WTC11 (cell line): Measurements from ENCODE around the gene DCAF16. TPM values are rescaled to one million over a fixed set of nuclear protein-coding genes. Genes with fewer than 3 reads are reported as not detected.

Experiments
- ATAC-seq: fragments of 200-7000 bp; cut with Tn5 transposase; 2 replicates; pipeline ENCODE4 v1.10.0; 2021; ENCODE audit warnings: mild to moderate bottlenecking, moderate library complexity
- CTCF ChIA-PET: fragments of 300-600 bp; sonication (Branson Sonifier 250); formaldehyde crosslinking; loops from one replicate; lab custom pipeline; 2021; ENCODE audit warnings: antibody characterized with exemption; lab: Charles Lee
- POLR2A ChIA-PET: fragments of 350-600 bp; sonication (Branson Sonifier 250); formaldehyde crosslinking; loops from one replicate; lab custom pipeline; 2021; ENCODE audit warnings: antibody characterized with exemption; lab: Charles Lee
- DNase-seq: peaks from one replicate; pipeline ENCODE4 v3.0.0; 2021; ENCODE audit warnings: low spot score
- H3K27ac Mint-ChIP-seq: 2 replicates; pipeline ENCODE4 v1.8.0; 2021; ENCODE audit warnings: mixed read lengths
- H3K27me3 Mint-ChIP-seq: 2 replicates; pipeline ENCODE4 v1.8.0; 2021; ENCODE audit warnings: low read depth, mild to moderate bottlenecking, moderate library complexity, mixed read lengths
- H3K36me3 Mint-ChIP-seq: 2 replicates; pipeline ENCODE4 v1.8.0; 2021; ENCODE audit warnings: mixed read lengths
- H3K4me1 Mint-ChIP-seq: 2 replicates; pipeline ENCODE4 v1.8.0; 2022; ENCODE audit warnings: mixed read lengths
- H3K4me3 Mint-ChIP-seq: 2 replicates; pipeline ENCODE4 v1.8.0; 2021; ENCODE audit warnings: mild to moderate bottlenecking, moderate library complexity, mixed read lengths
- H3K9me3 Mint-ChIP-seq: 2 replicates; pipeline ENCODE4 v1.8.0; 2021; ENCODE audit warnings: mixed read lengths
- HMGA2 ChIP-seq: fragments of 250-450 bp; sonication (Bioruptor Pico); IDR thresholded peaks from 2 replicates; pipeline ENCODE4 v1.4.0; 2021; ENCODE audit warnings: mild to moderate bottlenecking, moderate library complexity
- MYBL2 ChIP-seq: sonication (generic); formaldehyde crosslinking; IDR thresholded peaks from 2 replicates; pipeline ENCODE4 v1.8.1; 2023; ENCODE audit warnings: mild to moderate bottlenecking, moderate library complexity, missing genetic modification reagents
- NFE2L1 ChIP-seq: sonication (generic); formaldehyde crosslinking; IDR thresholded peaks from 2 replicates; pipeline ENCODE4 v1.8.1; 2023; ENCODE audit warnings: missing genetic modification reagents
- SMAD3 ChIP-seq: sonication (generic); formaldehyde crosslinking; IDR thresholded peaks from 2 replicates; pipeline ENCODE4 v1.8.0; 2022; ENCODE audit warnings: missing genetic modification reagents, mild to moderate bottlenecking, borderline replicate concordance
- TEAD1 ChIP-seq: sonication (generic); formaldehyde crosslinking; IDR thresholded peaks from 2 replicates; pipeline ENCODE4 v1.8.0; 2022; ENCODE audit warnings: mild to moderate bottlenecking, missing genetic modification reagents
- ZBTB21 ChIP-seq: sonication (generic); formaldehyde crosslinking; IDR thresholded peaks from 2 replicates; pipeline ENCODE4 v1.8.1; 2023; ENCODE audit warnings: mild to moderate bottlenecking, missing genetic modification reagents, borderline replicate concordance
- ZNF138 ChIP-seq: sonication (generic); formaldehyde crosslinking; conservative IDR thresholded peaks from 2 replicates; pipeline ENCODE4 v1.8.1; 2022; ENCODE audit warnings: mild to moderate bottlenecking, moderate library complexity, missing genetic modification reagents
- ZNF232 ChIP-seq: sonication (generic); formaldehyde crosslinking; IDR thresholded peaks from 2 replicates; pipeline ENCODE4 v1.8.0; 2022; ENCODE audit warnings: mild to moderate bottlenecking, missing genetic modification reagents
- ZNF263 ChIP-seq: sonication (generic); formaldehyde crosslinking; IDR thresholded peaks from 2 replicates; pipeline ENCODE4 v1.8.1; 2022; ENCODE audit warnings: low read depth, mild to moderate bottlenecking, moderate library complexity, missing genetic modification reagents
- ZNF423 ChIP-seq: fragments of 250-450 bp; sonication (Bioruptor Pico); IDR thresholded peaks from 2 replicates; pipeline ENCODE4 v2.1.2; 2022; ENCODE audit warnings: mild to moderate bottlenecking, moderate library complexity
- ZNF671 ChIP-seq: fragments of 250-450 bp; sonication (Bioruptor Pico); IDR thresholded peaks from 2 replicates; pipeline ENCODE4 v1.8.0; 2021; ENCODE audit warnings: mild to moderate bottlenecking
- total RNA-seq: library from RNA; stranded (reverse); gene quantifications from 3 replicates; pipeline ENCODE4 v1.2.3, GENCODE V29; 2021
- TF ChIP-seq, protein P1 (sequence below): sonication (generic); formaldehyde crosslinking; IDR thresholded peaks from 2 replicates; pipeline ENCODE4 v1.8.1; 2023; ENCODE audit warnings: mild to moderate bottlenecking, missing genetic modification reagents
- TF ChIP-seq, protein P2 (sequence below): sonication (generic); formaldehyde crosslinking; IDR thresholded peaks from 2 replicates; pipeline ENCODE4 v1.8.0; 2023; ENCODE audit warnings: missing genetic modification reagents
- TF ChIP-seq, protein P3 (sequence below): sonication (generic); formaldehyde crosslinking; IDR thresholded peaks from 2 replicates; pipeline ENCODE4 v1.8.0; 2022; ENCODE audit warnings: missing genetic modification reagents
- TF ChIP-seq, protein P4 (sequence below): sonication (generic); formaldehyde crosslinking; IDR thresholded peaks from 2 replicates; pipeline ENCODE4 v1.8.0; 2022; ENCODE audit warnings: mild to moderate bottlenecking, missing genetic modification reagents
- TF ChIP-seq, protein P5 (sequence below): sonication (generic); formaldehyde crosslinking; conservative IDR thresholded peaks from 2 replicates; pipeline ENCODE4 v1.8.1; 2022; ENCODE audit warnings: mild to moderate bottlenecking, missing genetic modification reagents
- TF ChIP-seq, protein P6 (sequence below): sonication (generic); formaldehyde crosslinking; IDR thresholded peaks from 2 replicates; pipeline ENCODE4 v1.8.1; 2023; ENCODE audit warnings: mild to moderate bottlenecking, missing genetic modification reagents, borderline replicate concordance
- TF ChIP-seq, protein P7 (sequence below): fragments of 250-450 bp; sonication (Bioruptor Pico); IDR thresholded peaks from 2 replicates; pipeline ENCODE4 v1.9.0; 2021; ENCODE audit warnings: mild to moderate bottlenecking
- TF ChIP-seq, protein P8 (sequence below): sonication (generic); formaldehyde crosslinking; IDR thresholded peaks from 2 replicates; pipeline ENCODE4 v1.8.1; 2023; ENCODE audit warnings: mild to moderate bottlenecking, moderate library complexity, missing genetic modification reagents
- TF ChIP-seq, protein P9 (sequence below): sonication (generic); formaldehyde crosslinking; IDR thresholded peaks from 2 replicates; pipeline ENCODE4 v1.8.0; 2022; ENCODE audit warnings: mild to moderate bottlenecking, missing genetic modification reagents

The DCAF16 gene
- total RNA-seq, 1 experiment from 2014 or later, result 53.6 TPM

DNA sequence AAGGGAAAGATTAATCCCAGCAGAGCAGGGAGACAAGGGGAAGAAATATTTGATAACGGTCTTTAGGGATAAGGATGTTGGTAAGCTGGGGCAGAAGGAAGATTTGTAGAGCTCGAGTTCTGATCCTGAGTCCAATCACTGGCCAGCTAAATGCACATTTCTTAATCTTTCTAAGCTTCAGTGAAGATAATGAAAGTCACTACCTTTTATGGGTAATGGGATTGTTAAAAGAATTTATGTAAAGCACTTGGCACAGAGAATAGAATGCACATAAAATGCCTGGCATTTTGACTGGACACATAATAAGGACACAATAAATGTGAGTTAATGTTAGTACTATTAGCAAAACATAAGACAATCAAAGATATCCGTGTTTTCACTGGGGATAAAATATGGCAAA, 43.5 kb upstream of the DCAF16 start:
- no peak overlapping the region for H3K27ac Mint-ChIP-seq
- H3K9me3 Mint-ChIP-seq, result no peaks in the 10 kb centered on the region
- peaks cover 7% of the 10 kb centered on the region for H3K36me3 Mint-ChIP-seq
- no peak overlapping the region for H3K4me3 Mint-ChIP-seq
- no peaks in the 10 kb centered on the region for H3K27me3 Mint-ChIP-seq
- ChIA-PET POLR2A (no interaction called here), CTCF (interaction anchor here (2.2 kb wide), 1 partner anchor 37 kb away, joined by 5 read pairs; no protein-coding TSS in a partner anchor)
- TF ChIP-seq, protein P1, sequence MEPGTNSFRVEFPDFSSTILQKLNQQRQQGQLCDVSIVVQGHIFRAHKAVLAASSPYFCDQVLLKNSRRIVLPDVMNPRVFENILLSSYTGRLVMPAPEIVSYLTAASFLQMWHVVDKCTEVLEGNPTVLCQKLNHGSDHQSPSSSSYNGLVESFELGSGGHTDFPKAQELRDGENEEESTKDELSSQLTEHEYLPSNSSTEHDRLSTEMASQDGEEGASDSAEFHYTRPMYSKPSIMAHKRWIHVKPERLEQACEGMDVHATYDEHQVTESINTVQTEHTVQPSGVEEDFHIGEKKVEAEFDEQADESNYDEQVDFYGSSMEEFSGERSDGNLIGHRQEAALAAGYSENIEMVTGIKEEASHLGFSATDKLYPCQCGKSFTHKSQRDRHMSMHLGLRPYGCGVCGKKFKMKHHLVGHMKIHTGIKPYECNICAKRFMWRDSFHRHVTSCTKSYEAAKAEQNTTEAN (CRISPR knock-in tag), result no peak
- TF ChIP-seq, protein P2, sequence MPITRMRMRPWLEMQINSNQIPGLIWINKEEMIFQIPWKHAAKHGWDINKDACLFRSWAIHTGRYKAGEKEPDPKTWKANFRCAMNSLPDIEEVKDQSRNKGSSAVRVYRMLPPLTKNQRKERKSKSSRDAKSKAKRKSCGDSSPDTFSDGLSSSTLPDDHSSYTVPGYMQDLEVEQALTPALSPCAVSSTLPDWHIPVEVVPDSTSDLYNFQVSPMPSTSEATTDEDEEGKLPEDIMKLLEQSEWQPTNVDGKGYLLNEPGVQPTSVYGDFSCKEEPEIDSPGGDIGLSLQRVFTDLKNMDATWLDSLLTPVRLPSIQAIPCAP, result no peak
- TF ChIP-seq NFE2L1 (CRISPR knock-in tag) (no peak), ZBTB21 (CRISPR knock-in tag) (no peak), HMGA2 (CRISPR knock-in tag) (no peak), ZNF232 (CRISPR knock-in tag) (no peak), TEAD1 (CRISPR knock-in tag) (no peak), MYBL2 (CRISPR knock-in tag) (no peak), ZNF138 (CRISPR knock-in tag) (no peak), ZNF423 (CRISPR knock-in tag) (no peak), ZNF671 (CRISPR knock-in tag) (no peak), ZNF263 (CRISPR knock-in tag) (no peak), SMAD3 (CRISPR knock-in tag) (no peak)
- TF ChIP-seq, protein P3, sequence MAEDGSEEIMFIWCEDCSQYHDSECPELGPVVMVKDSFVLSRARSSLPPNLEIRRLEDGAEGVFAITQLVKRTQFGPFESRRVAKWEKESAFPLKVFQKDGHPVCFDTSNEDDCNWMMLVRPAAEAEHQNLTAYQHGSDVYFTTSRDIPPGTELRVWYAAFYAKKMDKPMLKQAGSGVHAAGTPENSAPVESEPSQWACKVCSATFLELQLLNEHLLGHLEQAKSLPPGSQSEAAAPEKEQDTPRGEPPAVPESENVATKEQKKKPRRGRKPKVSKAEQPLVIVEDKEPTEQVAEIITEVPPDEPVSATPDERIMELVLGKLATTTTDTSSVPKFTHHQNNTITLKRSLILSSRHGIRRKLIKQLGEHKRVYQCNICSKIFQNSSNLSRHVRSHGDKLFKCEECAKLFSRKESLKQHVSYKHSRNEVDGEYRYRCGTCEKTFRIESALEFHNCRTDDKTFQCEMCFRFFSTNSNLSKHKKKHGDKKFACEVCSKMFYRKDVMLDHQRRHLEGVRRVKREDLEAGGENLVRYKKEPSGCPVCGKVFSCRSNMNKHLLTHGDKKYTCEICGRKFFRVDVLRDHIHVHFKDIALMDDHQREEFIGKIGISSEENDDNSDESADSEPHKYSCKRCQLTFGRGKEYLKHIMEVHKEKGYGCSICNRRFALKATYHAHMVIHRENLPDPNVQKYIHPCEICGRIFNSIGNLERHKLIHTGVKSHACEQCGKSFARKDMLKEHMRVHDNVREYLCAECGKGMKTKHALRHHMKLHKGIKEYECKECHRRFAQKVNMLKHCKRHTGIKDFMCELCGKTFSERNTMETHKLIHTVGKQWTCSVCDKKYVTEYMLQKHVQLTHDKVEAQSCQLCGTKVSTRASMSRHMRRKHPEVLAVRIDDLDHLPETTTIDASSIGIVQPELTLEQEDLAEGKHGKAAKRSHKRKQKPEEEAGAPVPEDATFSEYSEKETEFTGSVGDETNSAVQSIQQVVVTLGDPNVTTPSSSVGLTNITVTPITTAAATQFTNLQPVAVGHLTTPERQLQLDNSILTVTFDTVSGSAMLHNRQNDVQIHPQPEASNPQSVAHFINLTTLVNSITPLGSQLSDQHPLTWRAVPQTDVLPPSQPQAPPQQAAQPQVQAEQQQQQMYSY (CRISPR knock-in tag), result no peak
- TF ChIP-seq, protein P4, sequence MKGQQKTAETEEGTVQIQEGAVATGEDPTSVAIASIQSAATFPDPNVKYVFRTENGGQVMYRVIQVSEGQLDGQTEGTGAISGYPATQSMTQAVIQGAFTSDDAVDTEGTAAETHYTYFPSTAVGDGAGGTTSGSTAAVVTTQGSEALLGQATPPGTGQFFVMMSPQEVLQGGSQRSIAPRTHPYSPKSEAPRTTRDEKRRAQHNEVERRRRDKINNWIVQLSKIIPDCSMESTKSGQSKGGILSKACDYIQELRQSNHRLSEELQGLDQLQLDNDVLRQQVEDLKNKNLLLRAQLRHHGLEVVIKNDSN (CRISPR knock-in tag), result no peak
- TF ChIP-seq, protein P5, sequence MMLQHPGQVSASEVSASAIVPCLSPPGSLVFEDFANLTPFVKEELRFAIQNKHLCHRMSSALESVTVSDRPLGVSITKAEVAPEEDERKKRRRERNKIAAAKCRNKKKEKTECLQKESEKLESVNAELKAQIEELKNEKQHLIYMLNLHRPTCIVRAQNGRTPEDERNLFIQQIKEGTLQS, result no peak
- TF ChIP-seq, protein P6, sequence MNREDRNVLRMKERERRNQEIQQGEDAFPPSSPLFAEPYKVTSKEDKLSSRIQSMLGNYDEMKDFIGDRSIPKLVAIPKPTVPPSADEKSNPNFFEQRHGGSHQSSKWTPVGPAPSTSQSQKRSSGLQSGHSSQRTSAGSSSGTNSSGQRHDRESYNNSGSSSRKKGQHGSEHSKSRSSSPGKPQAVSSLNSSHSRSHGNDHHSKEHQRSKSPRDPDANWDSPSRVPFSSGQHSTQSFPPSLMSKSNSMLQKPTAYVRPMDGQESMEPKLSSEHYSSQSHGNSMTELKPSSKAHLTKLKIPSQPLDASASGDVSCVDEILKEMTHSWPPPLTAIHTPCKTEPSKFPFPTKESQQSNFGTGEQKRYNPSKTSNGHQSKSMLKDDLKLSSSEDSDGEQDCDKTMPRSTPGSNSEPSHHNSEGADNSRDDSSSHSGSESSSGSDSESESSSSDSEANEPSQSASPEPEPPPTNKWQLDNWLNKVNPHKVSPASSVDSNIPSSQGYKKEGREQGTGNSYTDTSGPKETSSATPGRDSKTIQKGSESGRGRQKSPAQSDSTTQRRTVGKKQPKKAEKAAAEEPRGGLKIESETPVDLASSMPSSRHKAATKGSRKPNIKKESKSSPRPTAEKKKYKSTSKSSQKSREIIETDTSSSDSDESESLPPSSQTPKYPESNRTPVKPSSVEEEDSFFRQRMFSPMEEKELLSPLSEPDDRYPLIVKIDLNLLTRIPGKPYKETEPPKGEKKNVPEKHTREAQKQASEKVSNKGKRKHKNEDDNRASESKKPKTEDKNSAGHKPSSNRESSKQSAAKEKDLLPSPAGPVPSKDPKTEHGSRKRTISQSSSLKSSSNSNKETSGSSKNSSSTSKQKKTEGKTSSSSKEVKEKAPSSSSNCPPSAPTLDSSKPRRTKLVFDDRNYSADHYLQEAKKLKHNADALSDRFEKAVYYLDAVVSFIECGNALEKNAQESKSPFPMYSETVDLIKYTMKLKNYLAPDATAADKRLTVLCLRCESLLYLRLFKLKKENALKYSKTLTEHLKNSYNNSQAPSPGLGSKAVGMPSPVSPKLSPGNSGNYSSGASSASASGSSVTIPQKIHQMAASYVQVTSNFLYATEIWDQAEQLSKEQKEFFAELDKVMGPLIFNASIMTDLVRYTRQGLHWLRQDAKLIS (CRISPR knock-in tag), result no peak
- TF ChIP-seq, protein P7, sequence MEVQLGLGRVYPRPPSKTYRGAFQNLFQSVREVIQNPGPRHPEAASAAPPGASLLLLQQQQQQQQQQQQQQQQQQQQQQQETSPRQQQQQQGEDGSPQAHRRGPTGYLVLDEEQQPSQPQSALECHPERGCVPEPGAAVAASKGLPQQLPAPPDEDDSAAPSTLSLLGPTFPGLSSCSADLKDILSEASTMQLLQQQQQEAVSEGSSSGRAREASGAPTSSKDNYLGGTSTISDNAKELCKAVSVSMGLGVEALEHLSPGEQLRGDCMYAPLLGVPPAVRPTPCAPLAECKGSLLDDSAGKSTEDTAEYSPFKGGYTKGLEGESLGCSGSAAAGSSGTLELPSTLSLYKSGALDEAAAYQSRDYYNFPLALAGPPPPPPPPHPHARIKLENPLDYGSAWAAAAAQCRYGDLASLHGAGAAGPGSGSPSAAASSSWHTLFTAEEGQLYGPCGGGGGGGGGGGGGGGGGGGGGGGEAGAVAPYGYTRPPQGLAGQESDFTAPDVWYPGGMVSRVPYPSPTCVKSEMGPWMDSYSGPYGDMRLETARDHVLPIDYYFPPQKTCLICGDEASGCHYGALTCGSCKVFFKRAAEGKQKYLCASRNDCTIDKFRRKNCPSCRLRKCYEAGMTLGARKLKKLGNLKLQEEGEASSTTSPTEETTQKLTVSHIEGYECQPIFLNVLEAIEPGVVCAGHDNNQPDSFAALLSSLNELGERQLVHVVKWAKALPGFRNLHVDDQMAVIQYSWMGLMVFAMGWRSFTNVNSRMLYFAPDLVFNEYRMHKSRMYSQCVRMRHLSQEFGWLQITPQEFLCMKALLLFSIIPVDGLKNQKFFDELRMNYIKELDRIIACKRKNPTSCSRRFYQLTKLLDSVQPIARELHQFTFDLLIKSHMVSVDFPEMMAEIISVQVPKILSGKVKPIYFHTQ (CRISPR knock-in tag), result no peak
- TF ChIP-seq, protein P8, sequence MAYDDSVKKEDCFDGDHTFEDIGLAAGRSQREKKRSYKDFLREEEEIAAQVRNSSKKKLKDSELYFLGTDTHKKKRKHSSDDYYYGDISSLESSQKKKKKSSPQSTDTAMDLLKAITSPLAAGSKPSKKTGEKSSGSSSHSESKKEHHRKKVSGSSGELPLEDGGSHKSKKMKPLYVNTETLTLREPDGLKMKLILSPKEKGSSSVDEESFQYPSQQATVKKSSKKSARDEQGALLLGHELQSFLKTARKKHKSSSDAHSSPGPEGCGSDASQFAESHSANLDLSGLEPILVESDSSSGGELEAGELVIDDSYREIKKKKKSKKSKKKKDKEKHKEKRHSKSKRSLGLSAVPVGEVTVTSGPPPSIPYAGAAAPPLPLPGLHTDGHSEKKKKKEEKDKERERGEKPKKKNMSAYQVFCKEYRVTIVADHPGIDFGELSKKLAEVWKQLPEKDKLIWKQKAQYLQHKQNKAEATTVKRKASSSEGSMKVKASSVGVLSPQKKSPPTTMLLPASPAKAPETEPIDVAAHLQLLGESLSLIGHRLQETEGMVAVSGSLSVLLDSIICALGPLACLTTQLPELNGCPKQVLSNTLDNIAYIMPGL (CRISPR knock-in tag), result no peak
- TF ChIP-seq, protein P9, sequence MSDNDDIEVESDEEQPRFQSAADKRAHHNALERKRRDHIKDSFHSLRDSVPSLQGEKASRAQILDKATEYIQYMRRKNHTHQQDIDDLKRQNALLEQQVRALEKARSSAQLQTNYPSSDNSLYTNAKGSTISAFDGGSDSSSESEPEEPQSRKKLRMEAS (CRISPR knock-in tag), result no peak
- ATAC-seq (no peak), DNase-seq (no peak)
- no peaks in the 10 kb centered on the region for H3K4me1 Mint-ChIP-seq
